HL-60/S4 (cell line): ENCODE measurements around the gene LBHD1.
"Not testable (repeated sequence)": the region's sequence is repeated elsewhere in the genome, so short reads cannot be mapped to it uniquely, and the experiment has no call there.

ENCODE experiments used
- in situ Hi-C: fragments of 300-500 bp; cut with MboI; formaldehyde crosslinking; loops from 2 replicates; pipeline ENCODE4 v1.14.3; 2022; ENCODE audit warnings: low sequenced_read_pairs

The LBHD1 gene

GRCh38 chr11:62671608-62672389 is at the start of gene LBHD1, which contains the start of gene UQCC3:
TSS of gene LBHD1 (minus strand) at chr11:62672267. CDS start at chr11:62670031, 2,236 bp downstream.
TSS of gene UQCC3 (plus strand) at chr11:62671673. CDS start at chr11:62671746, 73 bp downstream.
- in situ Hi-C loops: no loop called here

- in situ Hi-C loops: no loop called here
Measured at GRCh38 chr11:62719302-62719978, 47.4 kb upstream of the LBHD1 start.

- in situ Hi-C loops: no loop called here
Measured at GRCh38 chr11:62716816-62717215, 44.7 kb upstream of the LBHD1 start.

DNA sequence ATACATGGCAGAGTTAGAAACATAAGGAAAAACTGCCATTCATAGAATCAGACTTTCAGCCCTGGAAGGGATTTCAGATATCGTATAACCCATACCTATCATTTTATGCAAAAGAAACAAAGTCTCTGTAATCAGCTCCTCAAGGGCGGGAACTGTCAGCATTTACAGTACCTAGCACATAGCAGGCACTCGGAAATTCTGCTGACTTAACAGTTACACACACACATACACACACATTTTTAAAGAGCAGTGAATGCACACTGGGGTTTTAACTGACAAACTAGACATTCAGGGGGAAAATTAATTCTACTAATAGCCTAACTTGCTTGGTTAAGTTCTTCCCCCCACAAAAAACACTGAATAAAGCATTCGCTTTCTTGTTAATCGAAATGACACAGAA is 44.1 kb upstream of the LBHD1 start:
- in situ Hi-C loops: no loop called here

DNA sequence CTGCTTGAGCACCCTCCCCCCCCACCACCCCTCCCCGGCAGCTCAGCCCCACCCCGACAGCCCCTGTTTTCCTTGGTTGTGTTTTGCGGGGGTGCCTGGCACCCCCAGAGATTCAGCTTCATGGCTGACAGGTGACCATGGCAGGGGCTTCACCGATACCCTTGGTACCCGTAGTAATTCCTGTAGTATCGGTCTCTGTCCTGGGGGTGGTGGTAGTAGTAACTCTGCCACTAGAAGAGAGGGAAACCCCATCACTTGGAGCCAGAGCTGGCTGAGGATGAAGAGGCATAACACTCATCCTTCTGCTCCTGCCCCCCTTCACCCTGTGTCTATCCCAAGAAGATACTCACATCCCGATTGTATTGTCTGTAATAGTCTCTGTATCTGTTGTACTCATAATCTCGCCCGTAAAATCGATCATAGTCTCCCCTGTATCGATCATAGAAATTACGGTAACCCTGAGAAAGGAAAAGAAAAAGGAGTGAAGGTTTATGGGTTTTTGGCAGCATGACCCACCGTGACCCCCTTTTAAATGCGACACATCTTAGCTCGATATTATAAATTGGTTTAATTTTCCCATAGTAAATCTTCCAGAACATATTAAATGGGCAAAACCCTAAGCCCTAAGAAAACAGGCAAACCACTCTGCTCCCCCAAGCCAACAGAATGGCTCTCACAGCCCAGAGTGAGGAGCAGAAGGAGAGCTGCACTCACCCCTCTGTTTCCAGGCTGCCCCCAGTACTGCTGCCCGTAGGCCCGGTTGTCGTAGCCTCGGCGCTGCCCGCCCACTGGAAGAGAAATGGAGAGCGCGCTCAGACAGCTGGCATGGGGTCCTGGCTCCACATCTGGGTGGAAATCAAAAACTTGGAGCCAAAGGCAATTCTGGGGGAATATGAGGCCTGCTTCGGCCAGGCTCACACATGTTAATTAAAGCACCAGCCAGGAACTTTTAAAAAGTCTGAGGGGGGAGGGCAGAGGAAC is 43.4 kb upstream of the LBHD1 start:
- in situ Hi-C loops: no loop called here

DNA sequence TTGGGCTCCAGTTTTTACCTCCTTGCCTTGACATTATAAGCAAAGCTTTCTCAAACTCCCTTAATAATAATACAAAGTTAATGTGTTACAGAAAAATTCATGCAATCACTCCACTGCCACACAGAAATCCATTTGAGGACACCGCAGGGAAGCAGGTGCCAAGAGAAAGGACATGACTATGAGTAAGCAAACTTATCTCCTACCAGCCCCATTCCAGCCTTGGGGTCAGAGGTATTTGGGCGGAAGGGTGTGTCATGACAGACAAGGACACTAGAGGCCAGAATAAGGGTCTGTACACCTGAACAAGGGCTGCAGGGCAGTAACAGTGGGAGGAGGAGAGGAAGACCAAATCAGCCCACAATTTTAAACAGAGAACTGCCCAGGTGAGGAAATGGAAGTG is 41.3 kb upstream of the LBHD1 start:
- in situ Hi-C loops: no loop called here

- in situ Hi-C loops: no loop called here
Measured at GRCh38 chr11:62712861-62713260, 40.8 kb upstream of the LBHD1 start.

DNA sequence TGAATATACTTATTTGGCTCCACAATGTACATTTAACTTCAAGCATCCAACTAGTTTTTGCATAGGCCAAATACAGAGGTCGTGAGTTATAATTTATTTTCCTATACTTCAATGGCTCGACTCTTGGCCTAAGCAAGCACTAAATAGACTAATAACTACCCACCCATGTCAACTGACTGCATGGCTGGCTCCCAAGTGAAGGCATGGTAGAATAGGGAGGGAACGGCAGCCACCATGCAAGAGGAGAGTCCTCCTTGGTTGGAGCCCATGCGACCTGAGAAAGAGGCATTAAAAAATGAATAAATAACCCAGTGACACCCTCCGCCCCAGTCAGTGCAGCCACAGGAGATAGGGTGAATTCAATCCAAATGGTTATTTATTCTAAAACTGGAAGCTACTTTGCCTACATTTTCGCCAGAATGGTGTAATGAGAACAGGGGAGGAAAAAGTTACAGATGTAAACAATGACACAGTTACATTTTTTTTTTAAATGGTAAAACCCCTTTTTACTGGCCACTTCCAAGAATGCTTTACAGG is 40.3 kb upstream of the LBHD1 start:
- in situ Hi-C loops: no loop called here

GRCh38 chr11:62710001-62710345 is 37.9 kb upstream of the LBHD1 start:
- in situ Hi-C loops: no loop called here

DNA sequence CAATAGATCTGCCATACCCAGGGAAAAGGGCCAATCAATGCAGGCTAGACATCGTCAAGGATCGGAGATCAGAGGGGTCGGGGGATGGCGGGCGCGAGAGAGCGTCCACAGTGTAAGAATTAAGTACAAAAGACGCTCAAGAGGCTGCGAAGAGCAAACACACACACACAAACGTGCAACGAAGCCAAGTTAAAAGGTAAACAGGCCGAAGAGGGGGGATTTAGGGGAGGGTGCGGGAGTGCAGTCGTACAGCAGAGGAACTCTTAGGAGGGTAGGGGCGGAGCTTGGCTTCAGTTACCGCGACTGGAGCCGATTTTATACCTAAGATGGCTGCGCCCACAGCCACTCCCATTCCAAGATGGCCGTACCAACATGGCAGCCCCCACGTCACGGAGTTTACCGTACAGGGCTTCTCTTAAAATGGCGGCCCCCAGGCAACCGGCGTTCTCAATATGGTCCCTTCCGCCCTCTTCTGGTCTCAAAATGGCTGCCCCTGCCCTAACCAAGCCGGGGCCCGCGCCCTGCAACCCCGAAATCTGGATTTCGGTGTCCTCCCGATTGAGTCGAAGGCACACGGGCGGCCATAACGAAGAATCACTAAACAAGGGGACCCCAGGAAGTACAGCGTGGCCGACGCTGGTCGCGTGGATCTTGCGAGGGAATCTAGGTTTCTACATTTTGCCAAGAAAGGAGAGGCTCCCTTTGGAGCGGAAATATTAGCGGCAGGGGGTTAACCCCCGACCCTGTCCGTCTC is 37.4 kb upstream of the LBHD1 start:
- in situ Hi-C loops: no loop called here

- in situ Hi-C loops: no loop called here
Measured at GRCh38 chr11:62708793-62709192, 36.7 kb upstream of the LBHD1 start.

GRCh38 chr11:62708392-62708791 is 36.3 kb upstream of the LBHD1 start:
- in situ Hi-C loops: no loop called here

GRCh38 chr11:62707277-62707861 is 35.3 kb upstream of the LBHD1 start, which contains the start of the genes BSCL2 and GNG3:
TSS of gene BSCL2 (minus strand) at chr11:62707424. CDS start at chr11:62707195, 229 bp downstream.
TSS of gene GNG3 (plus strand) at chr11:62707676. CDS start at chr11:62708296, 620 bp downstream.
- in situ Hi-C loops: no loop called here

- in situ Hi-C loops: no loop called here
Measured at GRCh38 chr11:62706850-62707247, 34.8 kb upstream of the LBHD1 start.

GRCh38 chr11:62705880-62706849 is 34.1 kb upstream of the LBHD1 start:
- in situ Hi-C loops: no loop called here

GRCh38 chr11:62705413-62705812 is 33.3 kb upstream of the LBHD1 start:
- in situ Hi-C loops: no loop called here

DNA sequence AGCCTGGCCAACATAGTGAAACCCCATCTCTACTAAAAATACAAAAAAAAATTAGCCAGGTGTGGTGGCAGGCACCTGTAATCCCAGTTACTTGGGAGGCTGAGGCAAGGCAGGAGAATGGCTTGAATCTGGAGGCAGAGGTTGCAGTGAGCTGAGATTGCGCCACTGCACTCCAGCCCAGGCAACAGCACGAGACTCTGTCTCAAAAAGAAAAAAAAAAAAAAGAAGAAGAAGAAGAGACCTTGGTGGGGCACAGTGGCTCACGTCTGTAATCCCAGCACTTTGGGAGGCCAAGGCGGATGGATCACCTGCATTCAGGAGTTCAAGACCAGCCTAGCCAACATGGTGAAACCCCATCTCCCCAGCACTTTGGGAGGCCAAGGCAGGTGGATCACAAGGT is 31.9 kb upstream of the LBHD1 start:
- in situ Hi-C loops: not testable (repeated sequence)

DNA sequence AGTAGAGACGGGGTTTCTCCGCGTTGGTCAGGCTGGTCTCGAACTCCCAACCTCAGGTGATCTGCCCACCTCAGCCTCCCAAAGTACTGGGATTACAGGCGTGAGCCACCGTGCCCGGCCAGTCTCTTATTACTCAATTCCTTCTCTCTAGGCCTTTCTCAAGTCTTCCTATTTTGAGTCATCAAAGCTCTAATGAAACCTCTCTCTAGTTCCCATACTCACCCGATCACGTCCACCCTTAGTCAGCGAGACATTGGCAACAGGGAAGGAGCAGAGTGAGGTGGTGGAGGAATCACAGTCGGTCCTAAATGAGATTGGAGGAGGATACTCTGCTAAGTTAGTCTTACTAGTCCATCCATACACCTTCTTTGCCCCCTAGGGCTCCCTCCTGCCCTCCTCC is 30.2 kb upstream of the LBHD1 start:
- in situ Hi-C loops: no loop called here
